Measurements from ENCODE around the gene HSPA4L.

DNA sequence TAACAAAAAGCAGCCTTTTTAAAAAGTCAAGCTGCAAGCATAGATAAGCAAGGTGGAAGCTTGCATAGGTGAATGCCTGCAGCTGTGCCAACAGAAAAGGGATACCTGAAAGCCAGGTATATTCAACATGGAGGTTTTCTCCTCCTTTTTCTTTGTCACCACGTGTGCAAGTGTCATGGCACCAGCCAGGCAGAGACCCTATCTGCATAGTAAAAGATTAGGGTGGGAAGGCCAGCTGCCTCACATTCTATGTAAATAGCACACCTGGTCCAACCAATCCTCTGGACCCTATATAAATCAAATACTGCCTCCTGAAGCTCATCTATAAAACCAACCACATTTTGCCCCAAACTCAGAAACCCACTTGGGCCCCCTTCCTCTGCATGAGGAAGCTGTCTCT lies 70.5 kb downstream of the HSPA4L start:
- TF ChIP-seq CTCF (IDR thresholded peaks at IDR 0.05) (no peak), POLR2A (IDR thresholded peaks at IDR 0.05; ENCODE audit: low read depth) (no peak), EP300 (IDR thresholded peaks at IDR 0.05) (no peak), POLR2AphosphoS5 (IDR thresholded peaks at IDR 0.05) (no peak)
